ENCODE data around the gene RHBG.

DNA sequence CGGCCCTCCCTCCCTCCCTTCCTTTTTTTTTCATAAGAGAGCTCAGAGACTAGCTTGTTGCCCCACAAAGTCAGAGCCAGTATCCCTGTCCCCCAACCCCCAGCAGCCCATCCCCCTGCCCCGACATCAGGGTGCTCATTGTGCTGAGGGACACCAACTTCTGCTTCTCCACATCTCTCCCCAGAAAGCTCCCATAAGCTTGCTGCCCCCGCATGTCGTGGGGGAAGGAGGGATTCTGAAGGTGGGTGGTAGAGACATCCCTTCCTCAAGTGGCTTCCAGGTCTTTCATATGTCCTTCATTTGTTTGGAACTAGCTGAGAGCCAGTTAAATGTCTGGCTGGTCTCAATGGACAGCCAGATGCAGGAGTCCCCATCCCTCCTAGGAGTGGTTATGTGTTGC lies 41.2 kb downstream of the RHBG start:
- TF ChIP-seq, protein P1, sequence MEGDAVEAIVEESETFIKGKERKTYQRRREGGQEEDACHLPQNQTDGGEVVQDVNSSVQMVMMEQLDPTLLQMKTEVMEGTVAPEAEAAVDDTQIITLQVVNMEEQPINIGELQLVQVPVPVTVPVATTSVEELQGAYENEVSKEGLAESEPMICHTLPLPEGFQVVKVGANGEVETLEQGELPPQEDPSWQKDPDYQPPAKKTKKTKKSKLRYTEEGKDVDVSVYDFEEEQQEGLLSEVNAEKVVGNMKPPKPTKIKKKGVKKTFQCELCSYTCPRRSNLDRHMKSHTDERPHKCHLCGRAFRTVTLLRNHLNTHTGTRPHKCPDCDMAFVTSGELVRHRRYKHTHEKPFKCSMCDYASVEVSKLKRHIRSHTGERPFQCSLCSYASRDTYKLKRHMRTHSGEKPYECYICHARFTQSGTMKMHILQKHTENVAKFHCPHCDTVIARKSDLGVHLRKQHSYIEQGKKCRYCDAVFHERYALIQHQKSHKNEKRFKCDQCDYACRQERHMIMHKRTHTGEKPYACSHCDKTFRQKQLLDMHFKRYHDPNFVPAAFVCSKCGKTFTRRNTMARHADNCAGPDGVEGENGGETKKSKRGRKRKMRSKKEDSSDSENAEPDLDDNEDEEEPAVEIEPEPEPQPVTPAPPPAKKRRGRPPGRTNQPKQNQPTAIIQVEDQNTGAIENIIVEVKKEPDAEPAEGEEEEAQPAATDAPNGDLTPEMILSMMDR (conservative IDR thresholded peaks at IDR 0.05 in 1 of 2, IDR thresholded peaks at IDR 0.05 in 1 of 2; ENCODE audit: extremely low read depth in 1 of 2, insufficient read depth in 1 of 2, low read depth in 1 of 2, low read length in 2 of 2) = no peak
- TF ChIP-seq EZH2 (IDR thresholded peaks at IDR 0.05; ENCODE audit: borderline replicate concordance, low read length) = no peak
